IMR-90 (cell line): Measurements from ENCODE around the gene OAS1. TPM values are rescaled to one million over a fixed set of nuclear protein-coding genes. Genes with fewer than 3 reads are reported as not detected.

Experiments used
- ATAC-seq: fragments of 200-7000 bp; cut with Tn5 transposase; 2 replicates; pipeline ENCODE4 v1.9.1; 2020; ENCODE audit warnings: low read depth, mild to moderate bottlenecking, moderate library complexity
- BruUV-seq: library from RNA; stranded (reverse); fragments of 400-500 nt; replicated peaks from 2 replicates; lab custom pipeline; 2021; lab: Mats Ljungman, UMichigan
- CTCF ChIA-PET: fragments of 300-600 bp; formaldehyde crosslinking; extraction: SDS; loops from one replicate; lab custom pipeline; 2021; ENCODE audit warnings: antibody characterized with exemption; lab: Yijun Ruan, JAX
- POLR2A ChIA-PET: fragments of 300-600 bp; sonication (Branson Sonifier 250); formaldehyde crosslinking; loops from one replicate; lab custom pipeline; 2022; ENCODE audit warnings: antibody characterized with exemption; ENCODE audit not compliant: unreplicated experiment; lab: Charles Lee
- DNase-seq: peaks from one replicate; pipeline ENCODE4 v3.0.0; 2013
- H2AFZ ChIP-seq: replicated peaks from 2 replicates; pipeline ENCODE3; 2013; ENCODE audit warnings: low read length, mild to moderate bottlenecking; ENCODE audit not compliant: poor library complexity
- H2AK5ac ChIP-seq: 2 replicates; pipeline ENCODE4 v1.6.1; 2013; ENCODE audit warnings: low read depth, low read length, inconsistent platforms
- H2AK9ac ChIP-seq: replicated peaks from 2 replicates; pipeline ENCODE3; 2013; ENCODE audit warnings: mild to moderate bottlenecking, low read depth, low read length, moderate library complexity; ENCODE audit not compliant: poor library complexity
- H2BK120ac ChIP-seq: 2 replicates; pipeline ENCODE4 v1.6.1; 2013; ENCODE audit warnings: low read depth, low read length, inconsistent platforms
- H2BK15ac ChIP-seq: 3 replicates; pipeline ENCODE4 v1.6.1; 2013; ENCODE audit warnings: low read depth, low read length, inconsistent platforms
- H2BK20ac ChIP-seq: 2 replicates; pipeline ENCODE4 v1.6.1; 2013; ENCODE audit warnings: low read depth, mild to moderate bottlenecking, inconsistent platforms, low read length, moderate library complexity
- H2BK5ac ChIP-seq: 2 replicates; pipeline ENCODE4 v1.6.1; 2013; ENCODE audit warnings: mild to moderate bottlenecking, low read depth, low read length, inconsistent platforms; ENCODE audit not compliant: poor library complexity, severe bottlenecking
- H3K14ac ChIP-seq: replicated peaks from 2 replicates; pipeline ENCODE4 v1.6.1; 2013; ENCODE audit warnings: low read depth, low read length, inconsistent platforms
- H3K18ac ChIP-seq: 2 replicates; pipeline ENCODE4 v1.6.1; 2013; ENCODE audit warnings: low read depth, low read length, control low read depth
- H3K23ac ChIP-seq: 2 replicates; pipeline ENCODE4 v1.6.1; 2013; ENCODE audit warnings: low read depth, low read length, inconsistent platforms
- H3K27ac ChIP-seq: 2 replicates; pipeline ENCODE4 v1.5.1; 2013; ENCODE audit warnings: mild to moderate bottlenecking, control low read depth, low read length; ENCODE audit not compliant: insufficient read depth
- H3K27me3 ChIP-seq: 2 replicates; pipeline ENCODE4 v1.6.1; 2013; ENCODE audit warnings: low read length; ENCODE audit not compliant: control insufficient read depth, insufficient read depth
- H3K36me3 ChIP-seq: 2 replicates; pipeline ENCODE4 v1.6.1; 2013; ENCODE audit warnings: low read length, mixed read lengths; ENCODE audit not compliant: control insufficient read depth, insufficient read depth
- H3K4ac ChIP-seq: 2 replicates; pipeline ENCODE4 v1.6.1; 2013; ENCODE audit warnings: low read depth, low read length, inconsistent platforms
- H3K4me1 ChIP-seq: 2 replicates; pipeline ENCODE4 v1.6.1; 2013; ENCODE audit warnings: low read length, mixed read lengths; ENCODE audit not compliant: control insufficient read depth, insufficient read depth
- H3K4me2 ChIP-seq: 2 replicates; pipeline ENCODE4 v1.6.1; 2013; ENCODE audit warnings: low read depth, mild to moderate bottlenecking, control low read depth, low read length, moderate library complexity
- H3K4me3 ChIP-seq: 2 replicates; pipeline ENCODE4 v1.5.1; 2013; ENCODE audit warnings: low read depth, mild to moderate bottlenecking, control low read depth, low read length, moderate library complexity; ENCODE audit not compliant: insufficient read depth
- H3K56ac ChIP-seq: 2 replicates; pipeline ENCODE4 v1.6.1; 2013; ENCODE audit warnings: low read length, inconsistent platforms; ENCODE audit not compliant: insufficient read depth; ENCODE audit errors: extremely low read depth
- H3K79me1 ChIP-seq, 2 experiments: 2 replicates each; pipeline ENCODE4 v1.6.1; 2013; ENCODE audit warnings: low read length in 2 of 2, inconsistent platforms in 1 of 2, low read depth in 1 of 2
- H3K9ac ChIP-seq: 2 replicates; pipeline ENCODE4 v1.6.1; 2013; ENCODE audit warnings: low read depth, low read length, control low read depth
- H3K9me1 ChIP-seq: 2 replicates; pipeline ENCODE4 v1.6.1; 2013; ENCODE audit warnings: low read length, inconsistent platforms; ENCODE audit not compliant: insufficient read depth
- H3K9me3 ChIP-seq: 2 replicates; pipeline ENCODE4 v1.6.1; 2013; ENCODE audit warnings: low read length; ENCODE audit not compliant: control insufficient read depth, insufficient read depth
- H4K20me1 ChIP-seq: 2 replicates; pipeline ENCODE4 v1.6.1; 2013; ENCODE audit warnings: low read length, inconsistent platforms; ENCODE audit not compliant: insufficient read depth
- H4K5ac ChIP-seq: 2 replicates; pipeline ENCODE4 v1.6.1; 2013; ENCODE audit warnings: mild to moderate bottlenecking, low read depth, low read length, control low read depth
- H4K8ac ChIP-seq, 2 experiments: 2 replicates each; pipeline ENCODE4 v1.6.1; 2013; ENCODE audit warnings: low read depth in 2 of 2, low read length in 2 of 2, control low read depth in 1 of 2, inconsistent platforms in 1 of 2
- H4K91ac ChIP-seq: 2 replicates; pipeline ENCODE4 v1.6.1; 2013; ENCODE audit warnings: low read depth, low read length, inconsistent platforms; ENCODE audit not compliant: insufficient read depth
- BHLHE40 ChIP-seq: fragments of 150-350 bp; IDR thresholded peaks from 2 replicates; pipeline ENCODE4 v1.6.1; 2016; ENCODE audit warnings: mild to moderate bottlenecking, low read depth, low read length
- CEBPB ChIP-seq: IDR thresholded peaks from 2 replicates; pipeline ENCODE4 v1.6.1; 2012; ENCODE audit warnings: low read depth, low read length, improper control_type of control experiment
- CHD1 ChIP-seq: IDR thresholded peaks from 2 replicates; pipeline ENCODE4 v1.6.1; 2012; ENCODE audit warnings: low read depth, low read length, improper control_type of control experiment
- CTCF ChIP-seq: conservative IDR thresholded peaks from 2 replicates; pipeline ENCODE4 v1.5.1; 2012; ENCODE audit warnings: mild to moderate bottlenecking, low read depth, low read length, improper control_type of control experiment
- ELK1 ChIP-seq: fragments of 150-350 bp; IDR thresholded peaks from 2 replicates; pipeline ENCODE4 v1.6.1; 2016; ENCODE audit warnings: low read depth, mild to moderate bottlenecking, low read length, moderate library complexity, borderline replicate concordance
- FOS ChIP-seq: fragments of 150-350 bp; IDR thresholded peaks from 2 replicates; pipeline ENCODE4 v1.6.1; 2016; ENCODE audit warnings: low read depth, low read length
- MAFK ChIP-seq: IDR thresholded peaks from 2 replicates; pipeline ENCODE4 v1.6.1; 2012; ENCODE audit warnings: low read depth, low read length, improper control_type of control experiment
- MAZ ChIP-seq: IDR thresholded peaks from 2 replicates; pipeline ENCODE4 v1.6.1; 2012; ENCODE audit warnings: low read depth, mild to moderate bottlenecking, low read length, improper control_type of control experiment, moderate library complexity, borderline replicate concordance
- MXI1 ChIP-seq: IDR thresholded peaks from 2 replicates; pipeline ENCODE4 v1.6.1; 2012; ENCODE audit warnings: low read depth, mild to moderate bottlenecking, low read length, moderate library complexity, borderline replicate concordance
- NFE2L2 ChIP-seq: fragments of 150-350 bp; IDR thresholded peaks from 2 replicates; pipeline ENCODE4 v1.6.1; 2016; ENCODE audit warnings: low read depth, mild to moderate bottlenecking, low read length
- POLR2A ChIP-seq: IDR thresholded peaks from 2 replicates; pipeline ENCODE4 v1.6.1; 2012; ENCODE audit warnings: mild to moderate bottlenecking, low read depth, low read length
- RAD21 ChIP-seq: IDR thresholded peaks from 2 replicates; pipeline ENCODE4 v1.6.1; 2012; ENCODE audit warnings: low read length, improper control_type of control experiment
- RCOR1 ChIP-seq: IDR thresholded peaks from 2 replicates; pipeline ENCODE4 v1.6.1; 2012; ENCODE audit warnings: mild to moderate bottlenecking, low read length, improper control_type of control experiment; ENCODE audit not compliant: insufficient replicate concordance
- RFX5 ChIP-seq: IDR thresholded peaks from 2 replicates; pipeline ENCODE4 v1.8.0; 2012; ENCODE audit warnings: low read depth, mild to moderate bottlenecking, low read length, moderate library complexity
- SMC3 ChIP-seq: fragments of 150-350 bp; IDR thresholded peaks from 2 replicates; pipeline ENCODE4 v1.6.1; 2016; ENCODE audit warnings: low read depth, mild to moderate bottlenecking, antibody characterized with exemption, low read length, moderate library complexity
- WGBS, 2 experiments: methylation state at CpG; one replicate each; pipeline versions ENCODE4 v1.1.5 to v1.1.7; 2013; ENCODE audit warnings: missing lambda C conversion rate in 2 of 2; ENCODE audit not compliant: insufficient read length in 1 of 2; ENCODE audit errors: extremely low coverage in 2 of 2; 5-methylcytosine and 5-hydroxymethylcytosine counted together
- dilution Hi-C: fragments of 300-500 bp; cut with HindIII; formaldehyde crosslinking; loops from one replicate; pipeline ENCODE4 v1.14.3; 2018; ENCODE audit warnings: low sequenced_read_pairs; ENCODE audit not compliant: unreplicated experiment
- in situ Hi-C: fragments of 300-500 bp; cut with MboI; formaldehyde crosslinking; loops from 3 replicates; pipeline ENCODE4 v1.14.3; 2019; ENCODE audit warnings: low sequenced_read_pairs, inconsistent platforms, mixed read lengths
- intact Hi-C: fragments of 100-400 bp; cut with micrococcal nuclease; formaldehyde crosslinking; loops from 2 replicates; pipeline ENCODE4 v1.10.0; 2022
- polyA plus RNA-seq, 3 experiments: library from polyadenylated mRNA; depleted of rRNA; stranded (reverse); fragments of >200 nt; gene quantifications; 2 replicates each; pipeline ENCODE4 v1.2.3, GENCODE V29; 2012; ENCODE audit warnings: low replicate concordance in 1 of 3
- total RNA-seq: library from RNA; depleted of rRNA; stranded (reverse); fragments of >200 nt; gene quantifications from 2 replicates; pipeline ENCODE4 v1.2.3, GENCODE V29; 2012
- TF ChIP-seq, protein P1 (sequence below): fragments of 150-350 bp; IDR thresholded peaks from 2 replicates; pipeline ENCODE4 v1.6.1; 2017; ENCODE audit warnings: mild to moderate bottlenecking, antibody characterized with exemption, low read length, low read depth

The OAS1 gene
- total and polyA plus RNA-seq, 2 of the 4 experiments (the other 2 are of a cell fraction): not detected

- Histone ChIP-seq H4K91ac (no peak overlapping the region), H3K4ac (no peak overlapping the region), H2AK9ac (no peak overlapping the region), H2AFZ (no peak overlapping the region), H4K20me1 (no peaks in the 10 kb centered on the region), H2BK120ac (no peak overlapping the region), H3K14ac (no peak overlapping the region), H3K36me3 (no peaks in the 10 kb centered on the region), H4K5ac (no peak overlapping the region), H4K8ac (no peak overlapping the region), H3K23ac (no peak overlapping the region), H3K79me1 (no peaks in the 10 kb centered on the region), H2AK5ac (no peak overlapping the region), H3K9me1 (0 out of 2 replicates have a peak, but pooled peaks cover 3% of the 10 kb centered on the region), H3K4me3 (no peak overlapping the region), H3K4me1 (no peaks in the 10 kb centered on the region), H2BK5ac (no peak overlapping the region), H3K9me3 (no peaks in the 10 kb centered on the region), H2BK20ac (no peak overlapping the region), H2BK15ac (no peak overlapping the region), H3K4me2 (no peak overlapping the region), H3K27ac (no peak overlapping the region), H3K18ac (no peak overlapping the region), H3K9ac (no peak overlapping the region), H3K56ac (no peak overlapping the region), H3K27me3 (no peaks in the 10 kb centered on the region)
- no TSS peak for BruUV-seq
- ChIA-PET POLR2A (no interaction called here), CTCF (no interaction called here)
- no peak for ATAC-seq
- DNase-seq: no peak
- intact Hi-C loops: no loop called here
- TF ChIP-seq RCOR1 (no peak), RFX5 (no peak), MXI1 (no peak), BHLHE40 (no peak), CEBPB (no peak), ELK1 (no peak), POLR2A (no peak), CTCF (no peak), SMC3 (no peak), RAD21 (no peak), FOS (no peak), NFE2L2 (no peak), MAZ (no peak), CHD1 (no peak), MAFK (no peak)
- TF ChIP-seq, protein P1, sequence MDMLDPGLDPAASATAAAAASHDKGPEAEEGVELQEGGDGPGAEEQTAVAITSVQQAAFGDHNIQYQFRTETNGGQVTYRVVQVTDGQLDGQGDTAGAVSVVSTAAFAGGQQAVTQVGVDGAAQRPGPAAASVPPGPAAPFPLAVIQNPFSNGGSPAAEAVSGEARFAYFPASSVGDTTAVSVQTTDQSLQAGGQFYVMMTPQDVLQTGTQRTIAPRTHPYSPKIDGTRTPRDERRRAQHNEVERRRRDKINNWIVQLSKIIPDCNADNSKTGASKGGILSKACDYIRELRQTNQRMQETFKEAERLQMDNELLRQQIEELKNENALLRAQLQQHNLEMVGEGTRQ: no peak
- in situ Hi-C loops: no loop called here
- no CpG with 5 or more reads among the region's 4 CpGs for WGBS, 2 experiments
- dilution Hi-C loops: no loop called here
Measured at GRCh38 chr12:112961536-112961935, 54.8 kb downstream of the OAS1 start.
